BE2C (cell line): ENCODE data around the gene TPST2.

Experiments used
- DNase-seq: peaks from one replicate; pipeline ENCODE4 v3.0.0-alpha.2; 2020
- H3K27me3 ChIP-seq: fragments of 250-450 bp; sonication (Bioruptor Pico); 2 replicates; pipeline ENCODE4 v1.5.1; 2020; ENCODE audit warnings: mild to moderate bottlenecking
- H3K36me3 ChIP-seq: fragments of 250-450 bp; sonication (Bioruptor Pico); 2 replicates; pipeline ENCODE4 v1.5.1; 2020; ENCODE audit warnings: mild to moderate bottlenecking
- H3K4me1 ChIP-seq: fragments of 250-450 bp; sonication (Bioruptor Pico); 2 replicates; pipeline ENCODE4 v1.5.1; 2020
- H3K4me3 ChIP-seq: 2 replicates; pipeline ENCODE4 v1.5.1; 2011; ENCODE audit warnings: low read depth, low read length
- H3K9me3 ChIP-seq: fragments of 250-450 bp; sonication (Bioruptor Pico); 2 replicates; pipeline ENCODE4 v1.5.1; 2020
- CTCF ChIP-seq: IDR thresholded peaks from 2 replicates; pipeline ENCODE4 v1.5.1; 2012; ENCODE audit warnings: mild to moderate bottlenecking, low read depth, low read length

TPST2 gene

GRCh38 chr22:26485013-26485412 is 104.9 kb downstream of the TPST2 start:
- TF ChIP-seq CTCF, result no peak
- Histone ChIP-seq H3K4me3 (no peak overlapping the region), H3K4me1 (peaks cover 2% of the 10 kb centered on the region; the same call in 1 of the 2 replicates), H3K36me3 (peaks cover 28% of the 10 kb centered on the region), H3K9me3 (no peaks in the 10 kb centered on the region), H3K27me3 (no peaks in the 10 kb centered on the region)
- no peak for DNase-seq

DNA sequence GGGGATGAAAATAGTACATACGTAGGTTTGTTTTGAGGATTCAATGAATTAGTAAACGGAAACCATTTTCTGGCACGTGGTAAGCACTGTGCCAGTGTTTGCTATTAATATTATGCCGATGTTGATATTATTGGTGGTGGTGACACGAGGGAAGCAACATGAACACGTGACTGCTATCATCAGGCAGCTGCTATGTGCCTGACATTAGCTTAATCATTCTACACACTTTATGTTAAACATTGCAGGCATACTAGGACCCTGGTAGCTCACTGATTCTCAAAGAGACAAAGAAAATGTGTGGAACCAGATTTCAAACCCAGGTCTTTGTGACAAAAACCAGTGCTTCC is 105.6 kb downstream of the TPST2 start:
- no peak for TF ChIP-seq CTCF
- Histone ChIP-seq H3K27me3 (no peaks in the 10 kb centered on the region), H3K4me3 (peak overlapping the region; percentile 67), H3K9me3 (no peaks in the 10 kb centered on the region), H3K4me1 (peaks cover 2% of the 10 kb centered on the region; the same call in 1 of the 2 replicates), H3K36me3 (peaks cover 21% of the 10 kb centered on the region)
- DNase-seq, result no peak

DNA sequence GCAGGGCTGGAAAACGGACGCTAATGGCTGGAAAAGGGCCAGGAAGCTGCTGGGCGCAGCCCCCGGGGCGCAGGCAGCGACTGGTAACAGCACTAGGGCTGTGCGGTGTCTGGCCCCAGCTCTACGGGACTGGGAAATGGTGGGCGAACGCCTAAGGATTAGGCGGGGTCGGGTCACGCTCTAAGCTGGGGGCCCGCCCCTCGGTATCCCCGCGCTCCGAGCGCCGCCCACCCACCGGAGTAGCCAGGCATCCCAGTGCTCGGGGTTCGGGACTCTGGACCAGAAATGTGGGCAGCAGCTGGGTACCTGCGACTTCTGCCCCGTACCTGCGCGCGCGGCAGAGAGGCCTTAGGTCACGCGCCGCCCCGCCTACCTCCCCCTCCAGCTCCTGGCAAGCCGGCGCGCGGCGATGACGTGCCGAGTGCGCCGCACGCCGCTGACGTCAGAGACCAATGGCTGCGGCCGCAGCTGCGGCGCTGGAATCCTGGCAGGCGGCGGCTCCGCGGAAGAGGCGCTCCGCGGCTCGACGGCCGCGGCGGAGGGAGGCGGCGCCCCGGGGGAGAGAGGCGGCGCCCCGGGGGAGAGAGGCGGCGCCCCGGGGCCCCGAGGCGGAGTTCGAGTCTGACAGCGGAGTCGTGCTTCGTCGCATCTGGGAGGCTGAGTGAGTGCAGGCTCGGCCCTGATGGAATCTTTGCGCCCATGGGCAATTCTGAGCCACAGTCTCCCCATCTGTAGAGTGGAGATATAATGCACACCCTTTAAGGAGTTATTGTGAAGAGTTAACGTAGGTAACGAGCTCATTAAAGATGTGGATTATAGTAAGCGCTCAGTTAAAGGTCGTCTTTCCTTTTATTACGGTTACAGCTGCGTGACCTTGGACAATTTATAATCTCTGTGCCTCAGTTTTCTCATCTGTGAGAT is 106.2 kb downstream of the TPST2 start, which contains the start of the genes HPS4 and SRRD:
Gene HPS4, minus strand, starts transcription at position 345 of the 921 bp plus-strand sequence. CDS start 2,021 bp downstream, outside the sequence.
Gene SRRD, plus strand, starts transcription at position 439 of the 921 bp plus-strand sequence. Its CDS starts 14 bp downstream, at position 453.
- Histone ChIP-seq H3K4me1 (peaks cover 2% of the 10 kb centered on the region; the same call in 1 of the 2 replicates), H3K36me3 (peaks cover 15% of the 10 kb centered on the region), H3K9me3 (no peaks in the 10 kb centered on the region), H3K27me3 (no peaks in the 10 kb centered on the region), H3K4me3 (peak within 1 kb of the TSS; percentile 67)
- no peak for TF ChIP-seq CTCF
- peak; percentile 92 for DNase-seq

GRCh38 chr22:26483043-26483438 is 106.9 kb downstream of the TPST2 start:
- DNase-seq, result no peak
- H3K27me3 ChIP-seq, result no peaks in the 10 kb centered on the region
- no peaks in the 10 kb centered on the region for H3K9me3 ChIP-seq
- H3K4me1 ChIP-seq, result peaks cover 2% of the 10 kb centered on the region; the same call in 1 of the 2 replicates
- no peak for TF ChIP-seq CTCF
- peak overlapping the region; percentile 67 for H3K4me3 ChIP-seq
- H3K36me3 ChIP-seq, result peaks cover 8% of the 10 kb centered on the region

- DNase-seq, result no peak
- Histone ChIP-seq H3K4me3 (peak overlapping the region; percentile 67), H3K27me3 (no peaks in the 10 kb centered on the region), H3K9me3 (no peaks in the 10 kb centered on the region), H3K36me3 (peaks cover 4% of the 10 kb centered on the region), H3K4me1 (peaks cover 2% of the 10 kb centered on the region; the same call in 1 of the 2 replicates)
- TF ChIP-seq CTCF, result no peak
Observed at GRCh38 chr22:26482161-26482560, 107.8 kb downstream of the TPST2 start.

DNA sequence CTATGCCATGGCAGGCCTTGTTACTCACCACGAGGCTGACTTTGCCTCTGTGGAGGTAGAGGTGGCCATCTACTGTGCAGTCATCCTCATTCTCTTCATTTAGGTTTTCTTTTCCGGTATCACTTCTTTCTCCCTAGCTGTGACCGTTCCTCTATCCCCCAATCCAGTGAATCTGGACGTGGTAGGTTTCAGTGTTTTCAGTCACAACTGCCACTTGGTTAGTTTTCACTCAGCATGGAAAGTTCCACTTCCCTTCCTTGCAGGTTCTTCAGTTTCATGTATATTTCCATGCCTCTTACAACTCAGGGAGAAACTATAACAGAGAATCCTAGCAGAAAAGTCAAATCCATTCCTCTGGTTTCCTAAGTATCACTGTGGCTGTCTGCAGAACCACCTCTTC is 108.2 kb downstream of the TPST2 start:
- no peak for TF ChIP-seq CTCF
- DNase-seq, result no peak
- peaks cover 2% of the 10 kb centered on the region; the same call in 1 of the 2 replicates for H3K4me1 ChIP-seq

More for the DNA sequence above, 108.2 kb downstream of the TPST2 start:
- no peaks in the 10 kb centered on the region for H3K9me3 ChIP-seq
- no peaks in the 10 kb centered on the region for H3K27me3 ChIP-seq
- H3K4me3 ChIP-seq, result peak overlapping the region; percentile 2; the same call in 1 of the 2 replicates
- H3K36me3 ChIP-seq, result peaks cover 8% of the 10 kb centered on the region
